Activated T-cell treated with anti-CD3 and anti-CD28 coated beads, Interleukin-2, amount 50 U/mL, for 1 hour (primary cell): Measurements from ENCODE around the gene HGD.
"Not testable (repeated sequence)": the region's sequence is repeated elsewhere in the genome, so short reads cannot be mapped to it uniquely, and the experiment has no call there.

Experiments used
- DNase-seq: peaks from one replicate; pipeline ENCODE4 v3.0.0-alpha.2; 2020

HGD gene

DNA sequence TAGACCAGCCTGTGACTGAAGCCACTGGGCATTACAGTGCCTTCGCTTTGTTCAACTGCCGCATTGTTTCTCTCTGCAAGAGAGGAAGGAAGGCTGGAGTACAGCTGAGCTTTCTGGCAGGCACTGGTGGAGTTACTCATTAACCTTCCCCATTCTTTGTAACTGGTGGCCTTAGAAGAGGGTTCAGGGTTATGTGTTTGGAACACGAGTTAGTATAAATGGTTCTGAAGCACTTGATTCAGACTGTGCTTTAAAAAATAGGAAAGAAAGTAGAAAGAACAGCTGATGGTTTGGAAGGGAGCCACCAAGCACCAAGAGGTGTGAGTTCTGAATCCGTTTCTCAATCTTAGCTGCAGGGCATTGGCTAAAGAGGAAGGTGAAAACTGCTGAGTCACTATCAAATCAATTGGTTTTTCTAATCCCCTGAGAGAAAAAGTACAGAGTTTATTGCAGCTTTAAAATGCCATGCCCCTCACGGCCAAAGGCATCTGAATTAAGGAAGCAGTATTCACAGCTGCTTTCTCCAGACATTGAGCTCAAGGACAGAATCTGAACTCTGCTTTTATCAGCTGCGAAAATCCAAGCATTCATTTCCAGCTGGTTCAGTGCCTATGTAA is 3.6 kb downstream of the HGD start:
- no peak for DNase-seq

- not testable (repeated sequence) for DNase-seq
Measured at GRCh38 chr3:120677193-120677592, 4.8 kb downstream of the HGD start.

DNA sequence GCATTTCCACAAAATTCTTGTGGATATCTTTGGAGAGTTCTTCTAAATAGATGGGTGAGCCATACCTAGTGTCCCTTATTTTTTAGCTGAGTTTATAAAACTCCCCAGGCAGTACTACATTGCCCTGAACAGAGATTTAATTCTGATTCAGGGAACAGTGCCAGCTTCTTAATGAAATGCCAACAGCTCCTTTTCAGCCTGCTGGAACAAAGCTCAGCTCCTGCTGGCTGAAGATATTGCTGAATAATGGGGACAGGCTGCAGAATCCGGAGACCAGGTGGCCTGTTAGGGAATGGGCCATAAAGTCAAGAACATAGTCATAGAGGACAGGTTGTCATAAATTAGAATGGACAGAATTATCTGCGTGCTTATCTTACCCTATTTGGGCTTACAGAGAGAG is 8.9 kb downstream of the HGD start:
- no peak for DNase-seq

DNA sequence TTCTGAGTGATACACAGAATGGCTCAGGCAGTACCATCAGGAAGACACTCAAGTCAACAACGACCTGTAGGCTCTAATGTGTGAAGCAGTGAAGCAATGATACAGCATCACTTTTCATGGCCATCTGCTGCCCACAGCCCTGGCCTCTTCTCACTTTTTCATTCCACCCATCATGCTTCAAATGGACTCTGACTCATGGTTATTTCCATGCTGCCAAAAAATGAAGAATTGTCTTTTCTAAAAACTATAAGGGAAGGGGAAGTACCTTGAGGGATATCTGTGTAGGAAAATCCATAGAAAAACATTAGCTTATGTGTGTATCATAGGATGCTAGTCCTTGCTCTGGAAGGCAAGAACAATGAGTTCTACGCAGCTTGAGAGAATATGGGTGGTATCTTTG is 11.5 kb downstream of the HGD start:
- no peak for DNase-seq

DNA sequence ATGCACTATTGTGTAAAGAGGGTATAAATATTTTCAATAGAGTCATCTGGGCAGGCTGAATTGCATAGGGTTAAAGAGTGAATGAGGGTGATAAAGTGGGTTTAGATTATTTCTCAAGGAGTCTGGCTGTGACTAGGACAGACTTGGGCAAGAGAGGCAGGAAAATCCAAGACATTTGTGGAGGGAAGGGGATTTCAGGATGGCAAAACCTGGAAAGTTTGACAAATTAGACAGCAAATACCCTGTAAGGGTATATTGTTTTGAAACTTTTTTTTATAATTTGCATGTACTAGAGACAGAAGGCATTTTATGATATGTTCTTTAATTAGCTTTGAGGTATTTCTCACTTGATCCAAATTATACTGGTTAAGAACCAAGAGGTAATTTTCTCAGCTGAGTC is 17.1 kb downstream of the HGD start:
- no peak for DNase-seq

DNA sequence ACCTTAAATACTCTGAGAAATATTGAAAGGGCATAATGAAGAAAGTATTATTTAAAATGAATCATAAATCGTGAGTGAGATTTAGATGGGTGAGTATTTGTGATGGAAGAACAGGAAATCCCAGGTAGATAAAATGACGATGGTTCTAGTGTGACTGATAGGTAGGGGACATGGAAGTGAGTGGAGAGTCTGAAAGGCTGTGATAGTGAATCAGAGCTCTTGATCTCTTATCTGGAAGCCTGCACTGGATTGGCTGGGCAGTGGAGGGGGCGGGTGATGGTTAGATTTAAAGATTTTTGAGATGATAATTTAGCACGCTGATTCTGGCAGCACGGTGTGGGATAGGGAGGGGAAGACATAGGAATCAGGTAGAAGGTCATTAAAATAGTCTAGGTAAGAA is 20.1 kb downstream of the HGD start:
- no peak for DNase-seq

DNA sequence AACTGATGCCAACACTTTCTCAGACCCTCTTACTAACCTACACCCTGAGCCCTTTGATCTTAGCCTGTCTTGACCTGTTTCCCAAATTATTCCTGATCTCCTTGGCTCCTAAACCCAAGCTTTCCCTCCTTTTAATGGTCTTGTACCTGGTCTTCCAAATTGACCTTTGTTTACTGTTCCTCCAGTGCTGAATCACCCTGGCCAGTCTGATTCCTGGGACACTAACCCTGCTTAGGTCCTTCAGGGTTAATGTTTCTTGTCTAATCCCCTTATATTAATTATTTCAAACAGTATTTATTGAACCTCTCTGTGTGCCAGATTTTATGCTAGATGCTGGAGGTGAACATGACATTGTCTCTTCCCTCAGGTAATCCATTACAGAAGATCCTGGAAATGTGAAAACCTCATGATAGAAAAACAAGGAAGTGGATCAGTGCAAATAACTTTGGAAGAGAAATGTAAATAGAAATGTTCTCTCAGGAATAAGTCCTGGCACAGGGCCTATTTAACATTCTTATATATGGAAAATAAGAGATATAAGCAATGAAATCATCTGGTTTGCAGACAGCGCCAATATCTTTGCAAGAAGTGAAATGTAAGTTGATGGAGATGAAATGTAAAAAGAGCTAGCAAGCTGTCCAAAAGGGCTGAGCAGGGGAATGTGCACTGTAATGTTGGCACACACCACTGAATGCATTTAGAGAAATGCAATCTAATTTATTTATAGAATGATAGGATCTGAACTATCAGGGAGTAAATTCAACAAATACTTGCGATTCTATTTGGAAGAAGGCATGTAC is 20.7 kb downstream of the HGD start:
- DNase-seq = no peak

DNA sequence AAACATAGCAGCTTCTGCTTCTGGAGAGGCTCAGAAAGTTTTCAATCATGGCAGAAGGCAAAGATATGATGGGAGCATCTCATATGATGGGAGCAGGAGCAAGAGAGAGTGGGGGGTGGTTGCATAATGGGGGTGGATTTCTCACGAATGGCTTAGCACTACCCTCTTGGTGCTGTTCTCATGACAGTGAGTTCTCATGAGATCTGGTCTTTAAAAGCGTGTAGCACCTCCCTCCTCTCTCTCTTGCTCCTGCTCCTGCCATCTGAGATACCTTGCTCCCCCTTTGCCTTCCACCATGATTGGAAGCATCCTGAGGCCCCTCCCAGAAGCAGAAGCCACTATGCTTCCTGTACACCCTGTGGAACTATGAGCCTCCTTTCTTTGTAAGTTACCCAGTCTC is 22.2 kb downstream of the HGD start:
- no peak for DNase-seq

- DNase-seq = no peak
Measured at GRCh38 chr3:120659285-120659684, 22.8 kb downstream of the HGD start.

GRCh38 chr3:120652896-120653545 is 29.0 kb downstream of the HGD start:
- DNase-seq = no peak

DNA sequence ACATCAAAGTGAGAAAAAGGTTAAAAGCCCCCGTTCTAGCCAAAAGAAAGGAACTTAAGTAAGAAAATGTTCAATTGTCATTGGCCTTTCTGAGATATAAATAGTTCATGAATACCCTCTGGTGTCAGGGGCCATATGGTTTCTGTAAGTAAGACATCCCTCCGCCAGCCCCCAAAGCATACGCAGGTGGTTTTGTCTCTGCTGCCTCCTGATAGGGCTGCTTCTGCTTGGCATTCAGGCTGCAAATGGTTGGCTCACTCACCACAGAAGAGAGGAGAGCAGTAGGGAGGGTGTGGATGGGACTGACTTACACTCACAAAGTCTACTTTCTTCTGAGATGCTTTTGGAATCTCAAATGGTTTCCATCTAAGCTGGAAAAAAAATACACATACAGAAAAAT is 29.8 kb downstream of the HGD start:
- DNase-seq = no peak

- DNase-seq = no peak
Measured at GRCh38 chr3:120650311-120650710, 31.7 kb downstream of the HGD start.

GRCh38 chr3:120649830-120650233 is 32.2 kb downstream of the HGD start:
- DNase-seq = no peak

GRCh38 chr3:120648290-120648689 is 33.7 kb downstream of the HGD start:
- no peak for DNase-seq

DNA sequence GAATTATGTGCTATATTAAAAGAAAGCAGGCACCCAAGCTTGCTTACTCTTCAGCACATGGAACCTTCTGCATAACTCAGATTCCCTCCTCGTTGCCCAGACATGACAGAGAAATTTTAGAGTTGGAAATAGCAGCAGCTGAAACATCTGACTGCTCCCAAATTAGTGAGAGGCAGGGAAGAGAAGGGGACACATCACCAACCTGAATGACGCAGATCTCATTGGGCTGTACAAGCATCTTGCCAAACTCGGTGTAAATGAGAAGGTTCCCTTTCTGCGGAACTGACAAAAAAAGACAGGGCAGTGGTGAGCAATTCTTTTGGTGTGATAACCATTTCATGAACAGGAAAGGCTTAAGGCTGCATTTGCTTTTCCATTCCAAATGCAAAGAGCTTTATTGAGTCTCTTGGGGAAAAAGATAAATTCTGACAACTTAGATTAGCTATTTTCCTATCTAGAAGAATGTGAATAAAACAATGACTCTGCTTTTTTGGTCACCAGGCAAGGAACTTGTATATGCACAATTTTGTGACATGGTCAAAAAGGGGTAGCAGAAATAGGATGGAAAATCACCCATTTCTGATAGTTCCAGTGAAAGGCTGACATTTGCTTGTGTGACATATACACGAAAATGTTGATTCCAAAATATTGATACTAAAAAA is 35.1 kb downstream of the HGD start:
- DNase-seq = no peak

DNA sequence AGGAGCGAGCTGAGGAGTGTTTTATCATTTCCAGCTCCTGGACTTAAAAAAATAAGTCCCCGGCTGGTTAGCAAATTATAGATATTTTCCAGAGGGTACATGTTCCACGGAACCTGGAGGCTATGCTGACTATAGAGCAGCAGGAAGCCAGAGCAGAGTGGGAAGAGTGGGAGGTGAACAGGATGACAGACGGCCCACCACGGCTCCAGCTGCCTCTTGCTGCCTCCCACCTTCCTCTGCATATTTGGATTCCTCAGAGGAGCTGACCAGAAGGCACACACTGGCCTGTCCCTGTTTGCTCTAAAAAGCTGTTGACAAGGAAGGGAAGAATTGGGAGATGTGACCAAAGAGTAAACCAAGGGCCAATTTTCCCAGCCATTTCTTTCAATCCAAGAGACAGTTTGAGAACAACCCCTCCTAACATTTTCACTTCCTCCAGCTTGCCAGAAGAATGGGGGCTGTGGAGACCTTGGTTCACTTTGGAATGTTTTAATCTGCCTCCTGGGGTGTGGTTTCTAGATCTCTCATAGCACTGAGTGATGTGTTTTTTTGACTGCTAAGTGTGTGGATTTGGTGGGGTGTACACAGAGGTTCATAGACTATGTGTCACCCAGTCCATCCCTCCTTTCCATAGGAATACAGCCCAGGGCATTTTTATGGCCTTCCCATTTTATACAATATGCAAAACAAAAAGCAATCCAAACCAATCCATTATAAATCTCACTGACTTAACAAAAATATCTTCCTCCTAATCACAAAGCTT is 36.8 kb downstream of the HGD start:
- DNase-seq = no peak

DNA sequence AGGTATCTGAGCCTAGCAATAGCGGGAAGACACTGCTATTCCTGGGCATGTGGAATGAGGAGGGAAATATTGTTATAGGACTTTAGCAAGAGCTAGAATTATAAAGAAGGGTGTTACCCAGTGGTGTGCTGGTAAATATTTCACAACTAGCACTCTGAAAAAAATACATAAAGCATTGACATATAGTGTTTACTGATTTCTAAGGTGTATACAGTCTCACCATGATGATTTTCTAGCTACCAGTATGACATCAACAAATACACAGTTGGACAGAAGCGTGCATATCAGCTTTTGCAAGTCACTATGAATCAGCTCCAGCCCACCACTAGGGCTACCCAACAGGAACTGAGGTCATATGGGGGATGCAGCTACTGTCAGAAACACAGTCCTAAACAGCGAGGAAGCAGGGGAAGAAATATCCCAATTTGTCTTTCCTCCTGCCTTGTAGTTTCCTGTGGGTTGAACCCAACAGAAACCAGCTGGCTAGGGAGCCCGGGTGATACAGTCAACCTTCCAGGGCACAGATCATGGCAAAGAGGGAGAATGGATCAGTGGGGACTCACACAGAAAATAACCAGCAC is 39.6 kb downstream of the HGD start:
- no peak for DNase-seq

DNA sequence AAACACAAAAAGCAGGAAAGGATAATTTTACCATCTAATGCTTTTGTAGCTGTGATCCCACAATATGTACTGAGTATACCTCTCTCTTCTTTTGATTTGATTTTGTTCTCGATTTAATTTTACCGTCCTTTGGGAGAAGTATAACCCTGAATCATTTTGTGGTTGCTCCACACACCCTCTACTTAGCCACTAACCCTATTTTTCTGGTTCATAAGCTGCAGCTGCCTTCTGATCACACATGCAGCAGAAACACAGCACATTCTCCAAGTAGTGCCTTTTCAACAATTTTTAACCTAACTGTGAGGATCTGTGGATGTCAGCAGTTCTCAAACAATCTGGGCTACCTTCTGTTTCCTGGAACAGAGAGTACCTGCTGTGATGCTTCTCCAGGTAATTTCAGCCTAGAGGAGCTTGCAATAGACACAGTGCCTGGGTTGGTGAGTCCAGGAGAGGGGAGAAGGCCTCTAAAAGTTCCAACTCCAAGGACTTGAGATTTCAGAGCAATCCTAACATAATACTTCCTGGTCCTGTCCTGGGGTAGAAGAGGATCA is 40.3 kb downstream of the HGD start:
- DNase-seq = no peak

GRCh38 chr3:120640231-120640630 is 41.8 kb downstream of the HGD start:
- no peak for DNase-seq

DNA sequence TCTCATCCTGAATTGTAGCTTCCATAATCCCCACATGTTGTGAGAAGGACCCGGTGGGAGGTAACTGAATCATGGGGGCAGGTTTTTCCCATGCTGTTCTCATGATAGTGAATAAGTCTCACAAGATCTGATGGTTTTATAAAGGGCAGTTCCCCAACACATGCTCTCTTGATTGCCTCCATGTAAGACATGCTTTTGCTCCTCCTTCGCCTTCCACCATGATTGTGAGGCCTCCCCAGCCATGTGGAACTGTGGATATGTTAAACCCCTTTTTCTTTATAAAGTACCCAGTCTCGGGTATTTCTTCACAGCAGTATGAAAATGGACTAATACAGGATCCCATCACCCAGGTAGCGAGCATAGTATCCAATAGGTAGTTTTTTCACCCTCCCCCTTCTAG is 43.2 kb downstream of the HGD start:
- DNase-seq = not testable (repeated sequence)

- DNase-seq = no peak
Measured at GRCh38 chr3:120637851-120638559, 44.0 kb downstream of the HGD start.
